Fibroblast of lung (primary cell): ENCODE results near the gene SETBP1.

Experiments used
- EZH2 ChIP-seq: IDR thresholded peaks from 2 replicates; pipeline ENCODE4 v1.5.1; 2012; ENCODE audit warnings: low read length, control low read depth, mild to moderate bottlenecking; ENCODE audit errors: missing control alignments
- TF ChIP-seq, protein P1 (sequence below), 2 donors: IDR thresholded peaks in 1 of 2; conservative IDR thresholded peaks in 1 of 2; 1 replicate in 1 of 2; 2 replicates in 1 of 2; pipeline ENCODE4 v1.5.1; 2011 to 2012; ENCODE audit warnings: low read length in 2 of 2, control low read depth in 1 of 2, inconsistent platforms in 1 of 2, low read depth in 1 of 2, mild to moderate bottlenecking in 1 of 2

DNA sequence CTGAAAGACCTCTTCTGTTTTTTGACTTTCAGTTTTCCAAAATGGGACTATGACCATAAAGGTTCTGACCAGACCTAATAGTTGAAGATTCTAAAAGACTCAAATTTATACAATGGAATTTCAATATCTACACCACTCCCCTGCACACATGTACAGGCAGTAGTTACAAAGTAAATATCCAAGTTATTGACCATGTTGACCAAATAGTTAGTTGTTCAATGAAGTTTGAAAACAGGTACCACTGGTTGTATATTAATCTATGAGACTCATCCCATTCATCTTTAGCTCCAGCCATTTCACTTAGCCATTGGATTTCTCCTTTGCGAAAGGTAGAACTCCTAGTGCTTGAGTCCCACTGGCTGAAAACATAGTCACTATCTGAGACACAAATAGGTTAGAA is 277.4 kb downstream of the SETBP1 start:
- TF ChIP-seq, protein P1, sequence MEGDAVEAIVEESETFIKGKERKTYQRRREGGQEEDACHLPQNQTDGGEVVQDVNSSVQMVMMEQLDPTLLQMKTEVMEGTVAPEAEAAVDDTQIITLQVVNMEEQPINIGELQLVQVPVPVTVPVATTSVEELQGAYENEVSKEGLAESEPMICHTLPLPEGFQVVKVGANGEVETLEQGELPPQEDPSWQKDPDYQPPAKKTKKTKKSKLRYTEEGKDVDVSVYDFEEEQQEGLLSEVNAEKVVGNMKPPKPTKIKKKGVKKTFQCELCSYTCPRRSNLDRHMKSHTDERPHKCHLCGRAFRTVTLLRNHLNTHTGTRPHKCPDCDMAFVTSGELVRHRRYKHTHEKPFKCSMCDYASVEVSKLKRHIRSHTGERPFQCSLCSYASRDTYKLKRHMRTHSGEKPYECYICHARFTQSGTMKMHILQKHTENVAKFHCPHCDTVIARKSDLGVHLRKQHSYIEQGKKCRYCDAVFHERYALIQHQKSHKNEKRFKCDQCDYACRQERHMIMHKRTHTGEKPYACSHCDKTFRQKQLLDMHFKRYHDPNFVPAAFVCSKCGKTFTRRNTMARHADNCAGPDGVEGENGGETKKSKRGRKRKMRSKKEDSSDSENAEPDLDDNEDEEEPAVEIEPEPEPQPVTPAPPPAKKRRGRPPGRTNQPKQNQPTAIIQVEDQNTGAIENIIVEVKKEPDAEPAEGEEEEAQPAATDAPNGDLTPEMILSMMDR (conservative IDR thresholded peaks at IDR 0.05 in 1 of 2, IDR thresholded peaks at IDR 0.05 in 1 of 2; ENCODE audit: low read depth in 1 of 2, low read length in 2 of 2), result no peak
- TF ChIP-seq EZH2, result no peak
